ENCODE data around the gene TERB1.

TERB1 gene

GRCh38 chr16:66801320-66802105 is at the start of gene TERB1:
TSS of gene TERB1 (minus strand) at chr16:66801584. CDS start at chr16:66796798, 4,786 bp downstream.
- DNase-seq = no peak

- no peak for DNase-seq
Measured at GRCh38 chr16:66850115-66850815, 48.9 kb upstream of the TERB1 start.

- no peak for DNase-seq
Measured at GRCh38 chr16:66849549-66849948, 48.2 kb upstream of the TERB1 start.

- DNase-seq = no peak
Measured at GRCh38 chr16:66849021-66849420, 47.6 kb upstream of the TERB1 start.

GRCh38 chr16:66848172-66848571 is 46.8 kb upstream of the TERB1 start:
- DNase-seq = no peak

- no peak for DNase-seq
Measured at GRCh38 chr16:66847533-66848067, 46.2 kb upstream of the TERB1 start.

GRCh38 chr16:66846831-66847230 is 45.4 kb upstream of the TERB1 start:
- no peak for DNase-seq

GRCh38 chr16:66846266-66846665 is 44.9 kb upstream of the TERB1 start:
- DNase-seq = no peak

- DNase-seq = no peak
Measured at GRCh38 chr16:66845791-66846221, 44.4 kb upstream of the TERB1 start.

- DNase-seq = no peak
Measured at GRCh38 chr16:66845080-66845410, 43.7 kb upstream of the TERB1 start.

- DNase-seq = no peak
Measured at GRCh38 chr16:66844342-66845079, 43.1 kb upstream of the TERB1 start, which contains the start of gene CA7. TSS of gene CA7 (plus strand) at chr16:66844414. CDS start at chr16:66844488, 74 bp downstream.

- DNase-seq = no peak
Measured at GRCh38 chr16:66844009-66844341, 42.6 kb upstream of the TERB1 start.

- no peak for DNase-seq
Measured at GRCh38 chr16:66843191-66843590, 41.8 kb upstream of the TERB1 start.

- DNase-seq = no peak
Measured at GRCh38 chr16:66842765-66843164, 41.4 kb upstream of the TERB1 start.

GRCh38 chr16:66841366-66841765 is 40.0 kb upstream of the TERB1 start:
- DNase-seq = no peak

GRCh38 chr16:66840883-66841282 is 39.5 kb upstream of the TERB1 start:
- DNase-seq = no peak

- no peak for DNase-seq
Measured at GRCh38 chr16:66834746-66835145, 33.4 kb upstream of the TERB1 start.

- DNase-seq = no peak
Measured at GRCh38 chr16:66832661-66833305, 31.4 kb upstream of the TERB1 start.

- DNase-seq = no peak
Measured at GRCh38 chr16:66832190-66832589, 30.8 kb upstream of the TERB1 start.

GRCh38 chr16:66830422-66831404 is 29.3 kb upstream of the TERB1 start, which contains the start of gene NAE1:
TSS of gene NAE1 (minus strand) at chr16:66830976. CDS start at chr16:66830899, 77 bp downstream.
- peak; percentile 73 for DNase-seq

- DNase-seq = no peak
Measured at GRCh38 chr16:66824006-66824405, 22.6 kb upstream of the TERB1 start.

- DNase-seq = no peak
Measured at GRCh38 chr16:66814734-66815133, 13.3 kb upstream of the TERB1 start.
